ENCODE data around the gene LEPROT. TPM values are rescaled to one million over a fixed set of nuclear protein-coding genes. Genes with fewer than 3 reads are reported as not detected.

LEPROT gene, protein sequence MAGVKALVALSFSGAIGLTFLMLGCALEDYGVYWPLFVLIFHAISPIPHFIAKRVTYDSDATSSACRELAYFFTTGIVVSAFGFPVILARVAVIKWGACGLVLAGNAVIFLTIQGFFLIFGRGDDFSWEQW
- total RNA-seq (100 to 1,000 TPM in 1 of 7 donors, 10 to 100 TPM in 6; 56.6 to 104 (median 78.7) TPM), polyA plus RNA-seq (10 to 100 TPM; 12.5 to 25.4 (median 16.5) TPM)
- long read RNA-seq, donor 1, full-length matches to known transcripts = 53 of 191 reads
- long read RNA-seq, donor 1, partial matches to known transcripts = 138 of 191 reads
- long read RNA-seq, donor 1, other reads (novel, unspliced or antisense) = 0 of 191 reads
- long read RNA-seq, donor 2, full-length matches to known transcripts = 32 of 173 reads
- long read RNA-seq, donor 2, partial matches to known transcripts = 141 of 173 reads
- long read RNA-seq, donor 2, other reads (novel, unspliced or antisense) = 0 of 173 reads

- Histone ChIP-seq H3K27ac (peak within 1 kb of the TSS; percentile 93 to 98 (median 96)), H3K4me1 (peaks cover 14 to 51% (median 36%) of the 10 kb centered on the region in 6 donors), H3K4me3 (peak within 1 kb of the TSS; percentile 65 to 93 (median 84)), H3K27me3 (replicated peaks in 1 of 7) (no peaks in the 10 kb centered on the region), H3K9me3 (no peaks in the 10 kb centered on the region), H3K36me3 (peaks cover 0 to 9% (median 4%) of the 10 kb centered on the region in 6 donors)
- TF ChIP-seq, protein P1, sequence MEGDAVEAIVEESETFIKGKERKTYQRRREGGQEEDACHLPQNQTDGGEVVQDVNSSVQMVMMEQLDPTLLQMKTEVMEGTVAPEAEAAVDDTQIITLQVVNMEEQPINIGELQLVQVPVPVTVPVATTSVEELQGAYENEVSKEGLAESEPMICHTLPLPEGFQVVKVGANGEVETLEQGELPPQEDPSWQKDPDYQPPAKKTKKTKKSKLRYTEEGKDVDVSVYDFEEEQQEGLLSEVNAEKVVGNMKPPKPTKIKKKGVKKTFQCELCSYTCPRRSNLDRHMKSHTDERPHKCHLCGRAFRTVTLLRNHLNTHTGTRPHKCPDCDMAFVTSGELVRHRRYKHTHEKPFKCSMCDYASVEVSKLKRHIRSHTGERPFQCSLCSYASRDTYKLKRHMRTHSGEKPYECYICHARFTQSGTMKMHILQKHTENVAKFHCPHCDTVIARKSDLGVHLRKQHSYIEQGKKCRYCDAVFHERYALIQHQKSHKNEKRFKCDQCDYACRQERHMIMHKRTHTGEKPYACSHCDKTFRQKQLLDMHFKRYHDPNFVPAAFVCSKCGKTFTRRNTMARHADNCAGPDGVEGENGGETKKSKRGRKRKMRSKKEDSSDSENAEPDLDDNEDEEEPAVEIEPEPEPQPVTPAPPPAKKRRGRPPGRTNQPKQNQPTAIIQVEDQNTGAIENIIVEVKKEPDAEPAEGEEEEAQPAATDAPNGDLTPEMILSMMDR (IDR thresholded peaks at IDR 0.05 in 8 of 11, conservative IDR thresholded peaks at IDR 0.05 in 3 of 11) = peak in 1 of 11 experiments; percentile 15
- TF ChIP-seq POLR2A (IDR thresholded peaks at IDR 0.05) (peak in 2 of 3 donors; percentile 23 to 26), POLR2AphosphoS5 (IDR thresholded peaks at IDR 0.05) (peak; percentile 91 to 94 (median 91))
- no peak for DNase-seq
- WGBS, 5 donors = 0 to 1% (median 1%) methylated on average over 25 to 60 of the region's 60 CpGs
- intact Hi-C loops (cut with DNase I; ENCODE audit: low total_unique reads) = loop anchor here (10.0 kb wide), 1 partner anchor 166 kb away; no protein-coding TSS in a partner anchor
Measured at GRCh38 chr1:65420590-65421350, at the start of gene LEPROT, which contains the start of gene LEPR. Gene LEPROT, plus strand, starts transcription at chr1:65420668. Its CDS starts 57 bp downstream, at chr1:65420725. Gene LEPR, plus strand, starts transcription at chr1:65420668. Its CDS starts 144,898 bp downstream, at chr1:65565566.

DNA sequence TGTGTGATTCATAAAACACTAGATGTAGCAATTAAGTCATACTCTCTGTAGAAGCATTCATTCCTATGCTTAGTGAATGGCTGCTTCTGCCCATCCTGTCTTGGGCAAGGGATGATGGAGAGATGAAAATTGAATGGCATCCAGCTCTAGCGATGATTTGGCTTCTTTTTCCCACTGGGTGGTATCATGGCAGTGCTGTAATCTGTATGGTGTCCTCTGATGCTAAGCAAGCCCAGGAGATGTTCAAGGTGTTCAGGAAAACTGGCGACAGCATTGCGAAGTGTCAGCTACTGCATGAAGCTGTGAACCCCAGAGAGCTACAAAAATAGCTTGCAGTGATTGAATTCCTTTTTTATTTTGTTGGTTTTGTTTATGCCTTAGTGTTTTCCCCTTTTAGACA, 48.9 kb upstream of the LEPROT start:
- intact Hi-C loops (cut with DNase I; ENCODE audit: low total_unique reads) = no loop called here
- Histone ChIP-seq H3K4me3 (no peak overlapping the region), H3K36me3 (no peaks in the 10 kb centered on the region), H3K27me3 (replicated peaks in 1 of 7) (no peaks in the 10 kb centered on the region), H3K4me1 (no peaks in the 10 kb centered on the region), H3K9me3 (no peaks in the 10 kb centered on the region), H3K27ac (no peak overlapping the region)
- TF ChIP-seq POLR2AphosphoS5 (IDR thresholded peaks at IDR 0.05) (no peak), POLR2A (IDR thresholded peaks at IDR 0.05) (no peak)
- 92 to 95% (median 94%) methylated on average over 3 of the region's 3 CpGs for WGBS, 5 donors
- no peak for DNase-seq

DNA sequence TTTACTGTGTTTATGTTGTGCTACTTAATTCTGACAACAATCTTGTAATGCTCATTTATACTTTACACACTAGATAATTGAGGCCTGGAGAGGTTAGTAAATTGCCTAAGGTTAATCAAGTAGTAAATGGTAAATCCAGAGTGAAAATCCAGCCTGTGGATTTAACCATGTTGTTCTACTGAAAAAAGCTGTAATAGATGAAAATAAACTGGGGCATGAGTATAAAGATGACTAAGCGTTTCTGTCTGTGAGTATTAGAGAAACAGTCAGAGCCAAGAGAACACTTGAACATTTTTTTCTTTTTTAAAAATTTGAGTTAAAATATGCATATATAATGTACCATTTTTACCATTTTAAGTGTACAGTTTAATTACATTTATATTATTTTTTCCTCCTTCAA, 47.9 kb upstream of the LEPROT start:
- WGBS, 5 donors = 42 to 61% (median 57%) methylated on average over 1 of the region's 1 CpG
- no peak for TF ChIP-seq POLR2AphosphoS5 (IDR thresholded peaks at IDR 0.05)
- no peak for TF ChIP-seq POLR2A (IDR thresholded peaks at IDR 0.05)
- TF ChIP-seq, protein P1 (IDR thresholded peaks at IDR 0.05 in 8 of 11, conservative IDR thresholded peaks at IDR 0.05 in 3 of 11) = no peak
- Histone ChIP-seq H3K4me3 (no peak overlapping the region), H3K9me3 (no peaks in the 10 kb centered on the region), H3K27ac (no peak overlapping the region), H3K36me3 (no peaks in the 10 kb centered on the region), H3K27me3 (replicated peaks in 1 of 7) (no peaks in the 10 kb centered on the region), H3K4me1 (no peaks in the 10 kb centered on the region)
- DNase-seq = no peak
- intact Hi-C loops (cut with DNase I; ENCODE audit: low total_unique reads) = no loop called here

DNA sequence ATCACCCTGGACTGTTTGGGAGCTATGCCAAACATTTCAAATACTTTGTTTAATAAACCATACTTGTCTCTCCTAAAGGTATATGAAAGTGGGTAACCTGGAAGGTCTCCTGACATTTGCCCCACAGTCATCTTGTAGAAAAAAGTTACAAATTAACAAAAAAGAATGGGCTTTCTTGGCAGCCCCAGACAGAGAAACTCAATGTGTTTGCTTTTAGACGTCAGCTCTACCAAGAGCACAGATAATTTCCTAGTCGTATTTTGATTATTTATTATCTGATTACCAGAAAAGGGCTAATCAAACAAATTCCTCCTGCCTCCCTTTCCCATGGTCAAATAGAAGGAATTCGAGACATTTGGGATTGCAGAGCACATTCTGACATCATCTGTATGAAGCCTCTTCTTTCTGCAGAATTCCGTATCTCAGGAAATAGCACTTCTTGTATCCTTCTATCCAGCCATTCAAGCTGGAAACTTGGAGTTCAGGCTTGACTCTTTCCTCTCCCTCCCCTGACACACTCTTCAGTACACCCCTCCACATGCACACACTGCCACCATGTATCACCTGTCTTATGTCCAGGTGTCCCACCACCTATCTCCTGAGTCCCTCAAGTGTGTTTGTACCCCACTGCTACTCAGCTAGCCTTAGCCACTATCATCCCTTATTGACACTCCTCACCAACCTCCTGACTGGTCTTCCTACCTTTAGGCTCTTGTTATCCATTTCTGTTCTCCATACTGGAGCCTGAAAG, 42.8 kb upstream of the LEPROT start:
- Histone ChIP-seq H3K27ac (no peak overlapping the region), H3K27me3 (replicated peaks in 1 of 7) (no peaks in the 10 kb centered on the region), H3K4me1 (no peaks in the 10 kb centered on the region), H3K9me3 (no peaks in the 10 kb centered on the region), H3K36me3 (no peaks in the 10 kb centered on the region), H3K4me3 (no peak overlapping the region)
- no peak for DNase-seq
- intact Hi-C loops (cut with DNase I; ENCODE audit: low total_unique reads) = no loop called here
- 87 to 91% (median 89%) methylated on average over 4 of the region's 4 CpGs for WGBS, 5 donors
- TF ChIP-seq POLR2A (IDR thresholded peaks at IDR 0.05) (no peak), POLR2AphosphoS5 (IDR thresholded peaks at IDR 0.05) (no peak)
- TF ChIP-seq, protein P1 (IDR thresholded peaks at IDR 0.05 in 8 of 11, conservative IDR thresholded peaks at IDR 0.05 in 3 of 11) = no peak

Measured in spleen (tissue), 13 donors.